Testis (tissue), 2 donors: ENCODE results near the gene PBXIP1.

Source experiments
- CTCF ChIP-seq, 3 experiments: fragments of 450-650 bp in 2 of 3; fragments of 200-600 bp in 1 of 3; sonication (generic) in 1 of 3; IDR thresholded peaks; one replicate each; pipeline ENCODE4 v1.5.1; 2016 to 2019; ENCODE audit warnings: antibody characterized with exemption in 3 of 3, mild to moderate bottlenecking in 2 of 3, moderate library complexity in 1 of 3
- POLR2A ChIP-seq: fragments of 450-650 bp; IDR thresholded peaks from one replicate; pipeline ENCODE4 v1.6.1; 2017; ENCODE audit warnings: antibody characterized with exemption, mild to moderate bottlenecking, moderate library complexity

GRCh38 chr1:154955039-154955717 lies 721 bp downstream of the PBXIP1 start:
- TF ChIP-seq CTCF (IDR thresholded peaks at IDR 0.05) (no peak), POLR2A (no peak)
